Breast epithelium (tissue), 3 donors: ENCODE data around the gene ZFR2.

ENCODE experiments used
- CTCF ChIP-seq, 3 donors: fragments of 450-650 bp; IDR thresholded peaks; one replicate each; pipeline ENCODE4 v1.5.1; 2016 to 2017; ENCODE audit warnings: antibody characterized with exemption in 3 of 3, mild to moderate bottlenecking in 3 of 3, moderate library complexity in 3 of 3
- POLR2A ChIP-seq: fragments of 450-650 bp; IDR thresholded peaks from one replicate; pipeline ENCODE4 v1.6.1; 2016; ENCODE audit warnings: antibody characterized with exemption, mild to moderate bottlenecking, moderate library complexity
- POLR2AphosphoS5 ChIP-seq, 3 donors: sonication (generic); formaldehyde crosslinking; IDR thresholded peaks; one replicate each; pipeline ENCODE4 v1.6.1; 2017; ENCODE audit warnings: antibody characterized with exemption in 3 of 3

- TF ChIP-seq CTCF (IDR thresholded peaks at IDR 0.05) (no peak), POLR2A (no peak), POLR2AphosphoS5 (IDR thresholded peaks at IDR 0.05) (no peak)
Measured at GRCh38 chr19:3768748-3769099, 100.1 kb downstream of the ZFR2 start.
